ENCODE measurements around the gene SAP130. TPM values are rescaled to one million over a fixed set of nuclear protein-coding genes. Genes with fewer than 3 reads are reported as not detected.

The SAP130 gene
- total RNA-seq, 1 donor from 2014 or later = 19.8 TPM

DNA sequence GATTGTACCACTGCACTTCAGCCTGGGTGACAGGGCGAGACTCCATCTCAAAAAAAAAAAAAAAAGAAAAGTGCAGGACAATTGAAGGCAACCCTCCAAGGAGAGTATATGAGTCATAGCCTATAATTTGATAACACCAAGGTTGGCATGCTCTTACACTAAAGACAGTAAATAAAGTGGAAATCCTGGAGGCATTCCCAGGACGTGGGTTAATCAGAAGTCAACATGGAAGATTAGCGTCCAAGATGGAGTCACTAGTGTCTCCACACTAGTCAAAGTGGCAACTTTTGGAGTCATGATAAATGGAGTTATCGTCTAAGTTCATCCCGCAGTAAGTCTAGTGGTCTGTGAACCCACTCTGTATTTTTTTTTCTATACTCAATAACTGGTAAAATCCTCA is 41.9 kb upstream of the SAP130 start:
- Histone ChIP-seq H2AFZ (replicated peaks) (no peak overlapping the region), H3K4me2 (no peak overlapping the region), H3F3A (ENCODE audit: low read depth) (no peaks in the 10 kb centered on the region), H3K36me3 (no peaks in the 10 kb centered on the region), H3K27me3 (no peaks in the 10 kb centered on the region), H3K4me1 (no peaks in the 10 kb centered on the region), H3K9ac (no peak overlapping the region), H4K20me1 (ENCODE audit: low read depth) (no peaks in the 10 kb centered on the region), H3K27ac (no peak overlapping the region), H3K79me2 (ENCODE audit: low read depth) (no peaks in the 10 kb centered on the region), H3K4me3 (no peak overlapping the region), H3K9me3 (ENCODE audit: low read depth) (no peaks in the 10 kb centered on the region)
- Mint-ChIP-seq H3K4me3 (no peak overlapping the region), H3K27ac (no peak overlapping the region), H3K9me3 (no peaks in the 10 kb centered on the region), H3K4me1 (no peaks in the 10 kb centered on the region), H3K27me3 (ENCODE audit: insufficient read depth, low read depth) (peaks cover 4% of the 10 kb centered on the region), H3K36me3 (no peaks in the 10 kb centered on the region)
- TF ChIP-seq, protein P1, sequence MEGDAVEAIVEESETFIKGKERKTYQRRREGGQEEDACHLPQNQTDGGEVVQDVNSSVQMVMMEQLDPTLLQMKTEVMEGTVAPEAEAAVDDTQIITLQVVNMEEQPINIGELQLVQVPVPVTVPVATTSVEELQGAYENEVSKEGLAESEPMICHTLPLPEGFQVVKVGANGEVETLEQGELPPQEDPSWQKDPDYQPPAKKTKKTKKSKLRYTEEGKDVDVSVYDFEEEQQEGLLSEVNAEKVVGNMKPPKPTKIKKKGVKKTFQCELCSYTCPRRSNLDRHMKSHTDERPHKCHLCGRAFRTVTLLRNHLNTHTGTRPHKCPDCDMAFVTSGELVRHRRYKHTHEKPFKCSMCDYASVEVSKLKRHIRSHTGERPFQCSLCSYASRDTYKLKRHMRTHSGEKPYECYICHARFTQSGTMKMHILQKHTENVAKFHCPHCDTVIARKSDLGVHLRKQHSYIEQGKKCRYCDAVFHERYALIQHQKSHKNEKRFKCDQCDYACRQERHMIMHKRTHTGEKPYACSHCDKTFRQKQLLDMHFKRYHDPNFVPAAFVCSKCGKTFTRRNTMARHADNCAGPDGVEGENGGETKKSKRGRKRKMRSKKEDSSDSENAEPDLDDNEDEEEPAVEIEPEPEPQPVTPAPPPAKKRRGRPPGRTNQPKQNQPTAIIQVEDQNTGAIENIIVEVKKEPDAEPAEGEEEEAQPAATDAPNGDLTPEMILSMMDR (IDR thresholded peaks at IDR 0.05) = no peak
- TF ChIP-seq EZH2phosphoT487 (IDR thresholded peaks at IDR 0.05) = no peak
- DNase-seq (ENCODE audit: low spot score) = no peak

DNA sequence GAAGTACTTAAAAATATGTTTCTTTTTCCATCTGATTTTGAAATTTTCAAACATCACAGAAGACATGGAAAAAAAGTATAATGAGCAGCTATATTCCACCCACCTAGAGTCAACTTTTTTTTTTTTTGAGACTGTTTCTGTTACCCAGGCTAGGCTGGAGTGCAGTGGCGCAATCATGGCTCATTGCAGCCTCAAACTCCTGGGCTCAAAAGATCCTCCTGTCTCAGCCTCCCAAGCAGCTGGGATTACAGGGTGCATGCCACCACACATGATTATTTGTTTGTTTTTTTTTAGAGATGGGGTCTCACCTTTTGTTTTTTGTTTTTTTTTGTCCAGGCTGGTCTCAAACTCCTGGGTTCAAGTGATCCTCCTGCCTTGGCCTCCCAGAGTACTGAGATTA is 36.5 kb upstream of the SAP130 start:
- no peak overlapping the region for H3K4me3 ChIP-seq
- H3K27ac ChIP-seq = no peak overlapping the region
- Mint-ChIP-seq H3K9me3 (no peaks in the 10 kb centered on the region), H3K4me1 (no peaks in the 10 kb centered on the region), H3K36me3 (no peaks in the 10 kb centered on the region), H3K27me3 (ENCODE audit: insufficient read depth, low read depth) (peaks cover 4% of the 10 kb centered on the region), H3K27ac (no peak overlapping the region), H3K4me3 (no peak overlapping the region)
- H3K36me3 ChIP-seq = no peaks in the 10 kb centered on the region
- no peak overlapping the region for H2AFZ ChIP-seq (replicated peaks)
- H3K9me3 ChIP-seq (ENCODE audit: low read depth) = no peaks in the 10 kb centered on the region
- DNase-seq (ENCODE audit: low spot score) = no peak
- TF ChIP-seq EZH2phosphoT487 (IDR thresholded peaks at IDR 0.05) (no peak), EZH2 (IDR thresholded peaks at IDR 0.05) (no peak)
- TF ChIP-seq, protein P1 (IDR thresholded peaks at IDR 0.05) = no peak
- no peak overlapping the region for H3K9ac ChIP-seq
- no peaks in the 10 kb centered on the region for H3K79me2 ChIP-seq (ENCODE audit: low read depth)
- no peak overlapping the region for H3K4me2 ChIP-seq
- no peaks in the 10 kb centered on the region for H3K4me1 ChIP-seq
- H3K27me3 ChIP-seq = no peaks in the 10 kb centered on the region
- H4K20me1 ChIP-seq (ENCODE audit: low read depth) = no peaks in the 10 kb centered on the region
- no peaks in the 10 kb centered on the region for H3F3A ChIP-seq (ENCODE audit: low read depth)

DNA sequence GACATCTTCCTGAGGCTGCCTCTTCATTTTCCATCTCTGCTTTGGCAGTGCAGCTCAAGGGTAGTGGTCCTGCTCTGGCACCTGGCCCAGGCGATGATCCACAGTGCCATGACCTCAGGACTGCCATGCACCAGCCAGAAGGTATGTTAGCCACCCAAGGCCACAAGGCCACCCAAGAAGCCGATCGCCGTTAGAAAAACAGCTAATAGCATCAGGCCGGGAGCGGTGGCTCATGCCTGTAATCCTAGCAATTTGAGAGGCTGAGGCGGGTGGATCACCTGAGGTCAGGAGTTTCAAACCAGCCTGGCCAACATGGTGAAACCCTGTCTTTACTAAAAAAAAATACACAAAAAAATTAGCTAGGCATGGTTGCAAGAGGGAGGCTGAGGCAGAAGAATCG is 34.7 kb upstream of the SAP130 start:
- Histone ChIP-seq H3F3A (ENCODE audit: low read depth) (no peaks in the 10 kb centered on the region), H3K9ac (no peak overlapping the region), H2AFZ (replicated peaks) (no peak overlapping the region), H3K4me1 (peaks cover 3% of the 10 kb centered on the region), H3K36me3 (no peaks in the 10 kb centered on the region), H3K4me2 (no peak overlapping the region), H3K27ac (no peak overlapping the region), H3K27me3 (no peaks in the 10 kb centered on the region), H4K20me1 (ENCODE audit: low read depth) (no peaks in the 10 kb centered on the region), H3K4me3 (no peak overlapping the region), H3K79me2 (ENCODE audit: low read depth) (no peaks in the 10 kb centered on the region), H3K9me3 (ENCODE audit: low read depth) (no peaks in the 10 kb centered on the region)
- no peaks in the 10 kb centered on the region for H3K36me3 Mint-ChIP-seq
- H3K27ac Mint-ChIP-seq = no peak overlapping the region
- TF ChIP-seq EZH2phosphoT487 (IDR thresholded peaks at IDR 0.05) (no peak), EZH2 (IDR thresholded peaks at IDR 0.05) (no peak)
- TF ChIP-seq, protein P1 (IDR thresholded peaks at IDR 0.05) = no peak
- H3K9me3 Mint-ChIP-seq = no peaks in the 10 kb centered on the region
- H3K27me3 Mint-ChIP-seq (ENCODE audit: insufficient read depth, low read depth) = peaks cover 2% of the 10 kb centered on the region
- H3K4me1 Mint-ChIP-seq = no peaks in the 10 kb centered on the region
- no peak overlapping the region for H3K4me3 Mint-ChIP-seq
- no peak for DNase-seq (ENCODE audit: low spot score)

DNA sequence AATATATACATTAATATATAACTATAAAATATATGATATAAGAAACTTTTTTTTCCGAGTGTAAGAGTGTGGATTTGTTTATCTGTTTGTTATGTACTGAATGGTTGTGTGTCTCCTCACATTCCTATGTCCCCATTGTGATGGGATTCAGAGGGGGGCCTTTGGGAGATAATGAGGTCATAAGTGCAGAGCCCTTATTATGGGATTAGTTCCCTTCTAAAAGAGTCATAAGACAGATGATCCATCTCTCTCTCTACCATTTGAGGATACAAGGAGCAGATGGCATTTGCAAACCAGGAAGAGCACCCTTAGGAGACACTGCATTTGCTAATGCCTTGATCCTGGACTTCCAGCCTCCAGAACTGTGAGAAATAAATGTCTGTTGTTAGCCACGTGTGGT is 30.3 kb upstream of the SAP130 start:
- no peaks in the 10 kb centered on the region for H4K20me1 ChIP-seq (ENCODE audit: low read depth)
- H3F3A ChIP-seq (ENCODE audit: low read depth) = no peaks in the 10 kb centered on the region
- no peak overlapping the region for H3K9ac ChIP-seq
- H3K36me3 ChIP-seq = no peaks in the 10 kb centered on the region
- no peaks in the 10 kb centered on the region for H3K79me2 ChIP-seq (ENCODE audit: low read depth)
- H3K4me3 Mint-ChIP-seq = no peak overlapping the region
- H3K36me3 Mint-ChIP-seq = no peaks in the 10 kb centered on the region
- H3K4me2 ChIP-seq = no peak overlapping the region
- peaks cover 10% of the 10 kb centered on the region for H3K27me3 Mint-ChIP-seq (ENCODE audit: insufficient read depth, low read depth)
- no peaks in the 10 kb centered on the region for H3K4me1 Mint-ChIP-seq
- no peak for DNase-seq (ENCODE audit: low spot score)
- H3K9me3 ChIP-seq (ENCODE audit: low read depth) = no peaks in the 10 kb centered on the region
- no peak overlapping the region for H3K27ac Mint-ChIP-seq
- peaks cover 3% of the 10 kb centered on the region for H3K4me1 ChIP-seq
- H2AFZ ChIP-seq (replicated peaks) = no peak overlapping the region
- no peak overlapping the region for H3K4me3 ChIP-seq
- TF ChIP-seq EZH2 (IDR thresholded peaks at IDR 0.05) (no peak), EZH2phosphoT487 (IDR thresholded peaks at IDR 0.05) (no peak)
- TF ChIP-seq, protein P1 (IDR thresholded peaks at IDR 0.05) = no peak
- H3K27me3 ChIP-seq = no peaks in the 10 kb centered on the region
- peaks cover 2% of the 10 kb centered on the region for H3K9me3 Mint-ChIP-seq
- no peak overlapping the region for H3K27ac ChIP-seq
